Spleen (tissue), 11 donors: ENCODE measurements around the gene SLIT3. TPM values are rescaled to one million over a fixed set of nuclear protein-coding genes. Genes with fewer than 3 reads are reported as not detected.

Experiments
- DNase-seq: peaks from one replicate; pipeline ENCODE4 v3.0.0-alpha.2; 2020
- H3K27ac ChIP-seq, 8 donors: fragments of 200-600 bp; sonication (generic) in 7 of 8; 1 replicate in 4 of 8; 2 replicates in 4 of 8; pipeline versions ENCODE4 v1.5.0 to v1.8.0; 2016 to 2021; ENCODE audit warnings: inconsistent platforms in 4 of 8, mild to moderate bottlenecking in 4 of 8, moderate library complexity in 1 of 8
- H3K27me3 ChIP-seq, 7 donors: fragments of 200-600 bp; sonication (generic) in 6 of 7; replicated peaks in 1 of 7; 1 replicate in 4 of 7; 2 replicates in 3 of 7; pipeline versions ENCODE4 v1.5.0 to v1.8.0; 2016 to 2021; ENCODE audit warnings: inconsistent platforms in 3 of 7, mild to moderate bottlenecking in 1 of 7
- H3K36me3 ChIP-seq, 6 donors: fragments of 200-600 bp; sonication (generic) in 5 of 6; 1 replicate in 4 of 6; 2 replicates in 2 of 6; pipeline versions ENCODE4 v1.5.0 to v1.8.0; 2016 to 2021; ENCODE audit warnings: inconsistent platforms in 2 of 6
- H3K4me1 ChIP-seq, 6 donors: fragments of 200-600 bp; sonication (generic) in 5 of 6; 1 replicate in 3 of 6; 2 replicates in 3 of 6; pipeline versions ENCODE4 v1.5.0 to v1.8.0; 2016 to 2021; ENCODE audit warnings: inconsistent platforms in 3 of 6
- H3K4me3 ChIP-seq, 8 donors: fragments of 200-600 bp; sonication (generic) in 7 of 8; 1 replicate in 4 of 8; 2 replicates in 4 of 8; pipeline versions ENCODE4 v1.5.0 to v1.8.0; 2016 to 2021; ENCODE audit warnings: inconsistent platforms in 4 of 8, mild to moderate bottlenecking in 4 of 8, moderate library complexity in 2 of 8
- H3K9me3 ChIP-seq, 8 donors: fragments of 200-600 bp; sonication (generic) in 7 of 8; 1 replicate in 4 of 8; 2 replicates in 4 of 8; pipeline versions ENCODE4 v1.5.0 to v1.8.0; 2016 to 2021; ENCODE audit warnings: inconsistent platforms in 4 of 8
- CTCF ChIP-seq, 11 experiments: fragments of 200-600 bp in 7 of 11; fragments of 450-650 bp in 4 of 11; sonication (generic) in 4 of 11; IDR thresholded peaks in 8 of 11; conservative IDR thresholded peaks in 3 of 11; 1 replicate in 7 of 11; 2 replicates in 4 of 11; pipeline versions ENCODE4 v1.4.0 to v1.8.0; 2016 to 2021; ENCODE audit warnings: antibody characterized with exemption in 11 of 11, inconsistent platforms in 4 of 11, mild to moderate bottlenecking in 1 of 11
- POLR2A ChIP-seq, 3 donors: fragments of 450-650 bp; IDR thresholded peaks; one replicate each; pipeline ENCODE4 v1.5.1; 2017; ENCODE audit warnings: antibody characterized with exemption in 3 of 3, mild to moderate bottlenecking in 1 of 3
- POLR2AphosphoS5 ChIP-seq, 3 donors: sonication (generic); formaldehyde crosslinking; IDR thresholded peaks; one replicate each; pipeline ENCODE4 v1.5.1; 2017; ENCODE audit warnings: antibody characterized with exemption in 3 of 3
- WGBS, 5 donors: extraction: QIAGEN DNeasy Blood & Tissue Kit in 3 of 5; methylation state at CpG; one replicate each; pipeline versions ENCODE4 v1.1.5 to v1.1.7; 2013 to 2018; 5-methylcytosine and 5-hydroxymethylcytosine counted together
- intact Hi-C: fragments of 100-400 bp; cut with DNase I; formaldehyde crosslinking; loops from one replicate; pipeline ENCODE4 v1.15.0; 2023; ENCODE audit warnings: low total_unique reads
- polyA plus RNA-seq, 3 donors: library from polyadenylated mRNA; stranded (reverse); fragments of 200-250 nt; gene quantifications; one replicate each; pipeline ENCODE4 v1.2.1, GENCODE V29; 2013
- total RNA-seq, 7 donors: library from RNA; depleted of rRNA in 3 of 7; stranded (reverse); fragments of >200 nt in 3 of 7; fragmentation: NEBNext Ultra II Directional in 4 of 7; extraction: Animal tissue kit (Norgen Biotek cat#: 25700) in 4 of 7; gene quantifications; one replicate each; pipeline versions ENCODE4 v1.1.0 to v1.2.1, GENCODE V29; 2016 to 2021
- donor health status: healthy with polysubstance abuse.
- donor health status: DM: no; HTN: no; CAD: no; lungs with moderate emphysema.
- donor health status: DM: no; HTN: no; CAD: no.
- donor health status: Bipolar disorder and iron deficiency.
- donor health status: healthy.
- donor health status: DM: no; HTN: no; CAD: no.
- donor health status: DM: yes; HTN: yes; CAD: no.

SLIT3 gene
- total and polyA plus RNA-seq, 10 donors = 0.33 to 54.0 (median 13.2) TPM

DNA sequence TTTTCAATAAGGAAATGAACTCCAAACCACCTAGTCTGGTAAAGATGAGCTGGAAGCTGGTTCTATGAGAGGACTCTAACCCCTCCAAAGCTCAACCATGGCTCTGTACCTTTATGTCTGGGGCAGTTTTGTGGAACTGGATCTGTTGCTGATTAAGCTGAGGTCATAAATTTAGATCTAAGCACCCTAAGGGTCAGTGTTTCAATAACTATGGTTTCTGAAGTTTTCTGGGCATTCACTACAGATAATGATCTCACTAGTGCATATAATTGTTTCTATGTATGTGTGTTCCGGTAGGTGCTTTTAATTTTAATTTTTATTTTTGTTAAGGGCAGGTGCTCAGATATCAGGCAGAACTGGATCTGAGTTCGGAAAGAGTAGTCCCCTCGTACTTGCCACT, 463.1 kb downstream of the SLIT3 start:
- intact Hi-C loops = no loop called here
- no peak for DNase-seq
- no peak overlapping the region for H3K4me3 ChIP-seq
- H3K27me3 ChIP-seq = peaks cover 0 to 14% (median 0%) of the 10 kb centered on the region in 7 donors
- H3K27ac ChIP-seq = no peak overlapping the region
- TF ChIP-seq POLR2A (IDR thresholded peaks at IDR 0.05) = no peak
- TF ChIP-seq CTCF (IDR thresholded peaks at IDR 0.05 in 8 of 11, conservative IDR thresholded peaks at IDR 0.05 in 3 of 11) = no peak
- TF ChIP-seq POLR2AphosphoS5 (IDR thresholded peaks at IDR 0.05) = no peak
- 65 to 86% (median 84%) methylated on average over 3 of the region's 3 CpGs for WGBS, 5 donors
- H3K4me1 ChIP-seq = no peaks in the 10 kb centered on the region
- H3K36me3 ChIP-seq = no peaks in the 10 kb centered on the region
- no peaks in the 10 kb centered on the region for H3K9me3 ChIP-seq

- H3K9me3 ChIP-seq = no peaks in the 10 kb centered on the region
- 58 to 83% (median 73%) methylated on average over 7 of the region's 7 CpGs for WGBS, 5 donors
- H3K27ac ChIP-seq = no peak overlapping the region
- peaks cover 0 to 9% (median 0%) of the 10 kb centered on the region in 7 donors for H3K27me3 ChIP-seq
- H3K4me3 ChIP-seq = no peak overlapping the region
- intact Hi-C loops = no loop called here
- H3K36me3 ChIP-seq = no peaks in the 10 kb centered on the region
- TF ChIP-seq POLR2A (IDR thresholded peaks at IDR 0.05) (no peak), CTCF (IDR thresholded peaks at IDR 0.05 in 8 of 11, conservative IDR thresholded peaks at IDR 0.05 in 3 of 11) (no peak)
- no peaks in the 10 kb centered on the region for H3K4me1 ChIP-seq
- no peak for DNase-seq
These were observed 464.2 kb downstream of the SLIT3 start for GRCh38 chr5:168836603-168837231.

DNA sequence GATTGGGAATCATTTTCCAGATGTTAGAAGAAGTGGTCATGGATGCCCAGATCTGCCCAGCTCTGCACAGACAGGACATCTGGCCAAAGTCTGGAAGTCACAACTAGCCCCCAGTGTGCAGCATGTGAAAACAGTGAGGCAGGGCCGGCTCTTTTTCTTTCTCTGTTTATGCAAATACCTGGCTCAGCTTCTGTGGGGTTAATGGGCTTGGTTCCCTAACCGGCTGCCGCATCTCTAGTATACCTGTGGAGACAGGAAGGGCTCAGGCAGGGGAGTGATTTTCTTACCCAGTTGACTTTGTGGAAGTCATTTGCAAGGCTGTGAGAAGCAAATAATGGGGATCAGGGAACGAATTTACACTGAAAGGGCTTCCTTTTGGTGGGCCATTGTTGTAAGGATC, 467.0 kb downstream of the SLIT3 start:
- no peaks in the 10 kb centered on the region for H3K9me3 ChIP-seq
- 61 to 93% (median 76%) methylated on average over 3 to 4 of the region's 4 CpGs for WGBS, 5 donors
- H3K4me1 ChIP-seq = no peaks in the 10 kb centered on the region
- intact Hi-C loops = no loop called here
- no peak overlapping the region for H3K4me3 ChIP-seq
- H3K27me3 ChIP-seq = peaks cover 0 to 9% (median 0%) of the 10 kb centered on the region in 7 donors
- DNase-seq = no peak
- TF ChIP-seq POLR2A (IDR thresholded peaks at IDR 0.05) (no peak), POLR2AphosphoS5 (IDR thresholded peaks at IDR 0.05) (no peak)
- no peak overlapping the region for H3K27ac ChIP-seq
- no peaks in the 10 kb centered on the region for H3K36me3 ChIP-seq

GRCh38 chr5:168833383-168833782, 467.6 kb downstream of the SLIT3 start:
- 26 to 48% (median 36%) methylated on average over 3 of the region's 3 CpGs for WGBS, 5 donors
- no peak for DNase-seq
- no peak overlapping the region for H3K27ac ChIP-seq
- H3K9me3 ChIP-seq = no peaks in the 10 kb centered on the region
- H3K36me3 ChIP-seq = no peaks in the 10 kb centered on the region
- H3K4me3 ChIP-seq = no peak overlapping the region
- intact Hi-C loops = no loop called here
- no peaks in the 10 kb centered on the region for H3K4me1 ChIP-seq
- TF ChIP-seq POLR2AphosphoS5 (IDR thresholded peaks at IDR 0.05) (no peak), CTCF (IDR thresholded peaks at IDR 0.05 in 8 of 11, conservative IDR thresholded peaks at IDR 0.05 in 3 of 11) (no peak), POLR2A (IDR thresholded peaks at IDR 0.05) (no peak)
- H3K27me3 ChIP-seq = peaks cover 0 to 9% (median 0%) of the 10 kb centered on the region in 7 donors
